Thyroid gland (tissue), 4 donors: ENCODE results near the gene NUP214.

Source experiments
- POLR2A ChIP-seq, 2 donors: fragments of 450-650 bp; IDR thresholded peaks; one replicate each; pipeline ENCODE4 v1.6.1; 2017; ENCODE audit warnings: antibody characterized with exemption in 2 of 2, mild to moderate bottlenecking in 2 of 2, moderate library complexity in 1 of 2
- TF ChIP-seq, protein P1 (sequence below), 6 experiments: fragments of 200-600 bp in 3 of 6; fragments of 450-650 bp in 3 of 6; sonication (generic) in 3 of 6; IDR thresholded peaks; one replicate each; pipeline ENCODE4 v1.5.1; 2016 to 2019; ENCODE audit warnings: antibody characterized with exemption in 6 of 6, mild to moderate bottlenecking in 2 of 6, inconsistent platforms in 1 of 6, moderate library complexity in 1 of 6

DNA sequence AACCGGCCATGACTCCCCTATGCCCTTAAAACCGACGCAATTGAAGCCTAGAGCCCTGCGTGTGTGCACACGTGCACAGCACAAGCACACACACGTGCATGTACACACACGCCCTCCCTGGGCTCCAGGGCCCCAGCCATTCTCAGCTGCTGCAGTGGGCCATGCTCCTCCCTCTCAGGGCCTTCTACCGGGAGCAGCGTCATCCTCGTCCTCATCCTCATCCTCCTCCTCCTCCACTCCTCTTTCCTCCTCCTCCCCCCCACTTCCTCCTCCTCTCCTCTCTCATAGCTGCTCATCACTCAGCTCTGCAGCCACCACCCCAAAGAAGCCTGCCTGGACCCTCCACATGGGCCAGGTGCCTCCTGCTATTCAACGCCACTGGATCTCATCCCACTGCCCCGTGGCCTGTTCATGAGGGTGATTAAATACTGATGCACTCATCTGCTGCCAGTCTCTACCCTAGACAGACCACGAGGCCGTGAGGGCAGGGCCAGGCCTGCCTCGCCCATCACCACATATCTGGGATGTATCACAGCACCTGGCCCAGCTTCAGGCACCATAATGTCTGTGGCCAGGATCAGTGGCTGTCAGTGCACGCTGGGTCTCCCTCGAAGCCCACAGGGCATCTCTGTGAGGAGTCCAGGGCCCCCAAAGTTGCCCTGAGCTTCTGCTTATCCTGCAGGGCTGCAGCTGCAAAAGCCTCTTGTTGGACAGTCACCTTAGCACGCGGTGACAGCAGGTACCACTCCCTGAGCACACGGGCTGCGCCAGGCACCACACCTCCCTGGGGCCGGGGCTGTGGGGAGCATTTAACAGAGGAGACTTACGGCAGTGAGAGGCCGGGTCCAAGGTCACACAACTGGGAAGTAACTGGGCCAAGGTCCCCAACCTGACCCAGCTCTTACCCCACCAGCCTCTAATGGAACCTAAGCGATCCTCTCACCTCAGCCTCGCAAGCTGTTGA, 141.2 kb downstream of the NUP214 start:
- TF ChIP-seq POLR2A (IDR thresholded peaks at IDR 0.05) = no peak
- TF ChIP-seq, protein P1, sequence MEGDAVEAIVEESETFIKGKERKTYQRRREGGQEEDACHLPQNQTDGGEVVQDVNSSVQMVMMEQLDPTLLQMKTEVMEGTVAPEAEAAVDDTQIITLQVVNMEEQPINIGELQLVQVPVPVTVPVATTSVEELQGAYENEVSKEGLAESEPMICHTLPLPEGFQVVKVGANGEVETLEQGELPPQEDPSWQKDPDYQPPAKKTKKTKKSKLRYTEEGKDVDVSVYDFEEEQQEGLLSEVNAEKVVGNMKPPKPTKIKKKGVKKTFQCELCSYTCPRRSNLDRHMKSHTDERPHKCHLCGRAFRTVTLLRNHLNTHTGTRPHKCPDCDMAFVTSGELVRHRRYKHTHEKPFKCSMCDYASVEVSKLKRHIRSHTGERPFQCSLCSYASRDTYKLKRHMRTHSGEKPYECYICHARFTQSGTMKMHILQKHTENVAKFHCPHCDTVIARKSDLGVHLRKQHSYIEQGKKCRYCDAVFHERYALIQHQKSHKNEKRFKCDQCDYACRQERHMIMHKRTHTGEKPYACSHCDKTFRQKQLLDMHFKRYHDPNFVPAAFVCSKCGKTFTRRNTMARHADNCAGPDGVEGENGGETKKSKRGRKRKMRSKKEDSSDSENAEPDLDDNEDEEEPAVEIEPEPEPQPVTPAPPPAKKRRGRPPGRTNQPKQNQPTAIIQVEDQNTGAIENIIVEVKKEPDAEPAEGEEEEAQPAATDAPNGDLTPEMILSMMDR (IDR thresholded peaks at IDR 0.05) = no peak
